ENCODE data around the gene PAK4.

GRCh38 chr19:39158646-39159260, 33.2 kb downstream of the PAK4 start:
- TF ChIP-seq CTCF (IDR thresholded peaks at IDR 0.05; ENCODE audit: insufficient read depth, low read length, poor library complexity, severe bottlenecking) (no peak), EZH2phosphoT487 (conservative IDR thresholded peaks at IDR 0.05; ENCODE audit: low read length) (no peak)

Data from SU-DHL-6 (cell line).